Ovary (tissue), 9 donors: ENCODE measurements around the gene C1S. TPM values are rescaled to one million over a fixed set of nuclear protein-coding genes. Genes with fewer than 3 reads are reported as not detected.
A peak's percentile ranks its signal among the peaks of the same experiment; 100 is the strongest.

ENCODE experiments used
- DNase-seq, 5 donors: peaks; one replicate each; pipeline ENCODE4 v3.0.0-alpha.2; 2019 to 2020
- H3K27ac ChIP-seq, 2 donors: fragments of 200-600 bp; one replicate each; pipeline versions ENCODE4 v1.5.1 to v1.8.0; 2019 to 2022
- H3K27me3 ChIP-seq: fragments of 200-600 bp; one replicate; pipeline ENCODE4 v1.8.0; 2022
- H3K36me3 ChIP-seq: fragments of 200-600 bp; sonication (generic); one replicate; pipeline ENCODE4 v1.5.1; 2019
- H3K4me1 ChIP-seq: one replicate; pipeline ENCODE4 v1.8.1; 2013; ENCODE audit warnings: mild to moderate bottlenecking, moderate library complexity; ENCODE audit not compliant: insufficient read depth
- H3K4me3 ChIP-seq: fragments of 200-600 bp; sonication (generic); one replicate; pipeline ENCODE4 v1.5.1; 2017
- H3K9me3 ChIP-seq, 2 donors: fragments of 200-600 bp in 1 of 2; sonication (generic) in 1 of 2; one replicate each; pipeline versions ENCODE4 v1.5.1 to v1.8.1; 2013 to 2019; ENCODE audit warnings: mild to moderate bottlenecking in 1 of 2, moderate library complexity in 1 of 2
- EP300 ChIP-seq: sonication (generic); formaldehyde crosslinking; IDR thresholded peaks from one replicate; pipeline ENCODE4 v1.6.1; 2017; ENCODE audit warnings: antibody characterized with exemption
- POLR2A ChIP-seq: fragments of 450-650 bp; IDR thresholded peaks from one replicate; pipeline ENCODE4 v1.6.1; 2017; ENCODE audit warnings: antibody characterized with exemption, mild to moderate bottlenecking, moderate library complexity
- WGBS, 3 donors: extraction: QIAGEN DNeasy Blood & Tissue Kit in 1 of 3; methylation state at CpG; one replicate each; pipeline versions ENCODE4 v1.1.5 to v1.1.7; 2013 to 2017; 5-methylcytosine and 5-hydroxymethylcytosine counted together
- intact Hi-C, 4 donors: fragments of 100-400 bp; cut with DNase I; formaldehyde crosslinking; loops; one replicate each; pipeline versions ENCODE4 v1.11.0 to v1.15.1; 2022 to 2023
- polyA plus RNA-seq, 2 donors: library from polyadenylated mRNA; stranded (reverse); fragments of 200-250 nt in 1 of 2; fragments of 350-450 nt in 1 of 2; fragmentation: Illumina TruSeq in 1 of 2; extraction: RNeasy Lipid Tissue Mini Kit (QIAGEN cat#74804) in 1 of 2; gene quantifications; one replicate each; pipeline ENCODE4 v1.2.3, GENCODE V29; 2013 to 2014
- total RNA-seq, 7 donors: library from RNA; depleted of rRNA in 2 of 7; stranded (reverse); fragments of >200 nt in 2 of 7; fragmentation: NEBNext Ultra II Directional in 3 of 7; extraction: Animal tissue kit (Norgen Biotek cat#: 25700) in 3 of 7; gene quantifications; one replicate each; pipeline versions ENCODE4 v1.1.0 to v1.2.4, GENCODE V29; 2016 to 2023
- TF ChIP-seq, protein P1 (sequence below), 3 donors: fragments of 450-650 bp in 2 of 3; fragments of 200-600 bp in 1 of 3; IDR thresholded peaks; one replicate each; pipeline versions ENCODE4 v1.5.1 to v1.8.0; 2016 to 2022; ENCODE audit warnings: antibody characterized with exemption in 3 of 3, mild to moderate bottlenecking in 1 of 3
- donor health status: DM: no; HTN: no; CAD: no; lungs with moderate emphysema.
- donor health status: DM: no; HTN: no; CAD: no.
- donor health status: Bipolar disorder and iron deficiency.
- donor health status: DM: yes; HTN: yes; CAD: no.
- donor health status: DM: no; HTN: no; CAD: no.
- donor health status: DM: yes; HTN: yes; CAD: no.

Gene C1S
- total and polyA plus RNA-seq, 9 donors: 499 to 1,495 (median 952) TPM

- TF ChIP-seq POLR2A: no peak
- TF ChIP-seq, protein P1, sequence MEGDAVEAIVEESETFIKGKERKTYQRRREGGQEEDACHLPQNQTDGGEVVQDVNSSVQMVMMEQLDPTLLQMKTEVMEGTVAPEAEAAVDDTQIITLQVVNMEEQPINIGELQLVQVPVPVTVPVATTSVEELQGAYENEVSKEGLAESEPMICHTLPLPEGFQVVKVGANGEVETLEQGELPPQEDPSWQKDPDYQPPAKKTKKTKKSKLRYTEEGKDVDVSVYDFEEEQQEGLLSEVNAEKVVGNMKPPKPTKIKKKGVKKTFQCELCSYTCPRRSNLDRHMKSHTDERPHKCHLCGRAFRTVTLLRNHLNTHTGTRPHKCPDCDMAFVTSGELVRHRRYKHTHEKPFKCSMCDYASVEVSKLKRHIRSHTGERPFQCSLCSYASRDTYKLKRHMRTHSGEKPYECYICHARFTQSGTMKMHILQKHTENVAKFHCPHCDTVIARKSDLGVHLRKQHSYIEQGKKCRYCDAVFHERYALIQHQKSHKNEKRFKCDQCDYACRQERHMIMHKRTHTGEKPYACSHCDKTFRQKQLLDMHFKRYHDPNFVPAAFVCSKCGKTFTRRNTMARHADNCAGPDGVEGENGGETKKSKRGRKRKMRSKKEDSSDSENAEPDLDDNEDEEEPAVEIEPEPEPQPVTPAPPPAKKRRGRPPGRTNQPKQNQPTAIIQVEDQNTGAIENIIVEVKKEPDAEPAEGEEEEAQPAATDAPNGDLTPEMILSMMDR (IDR thresholded peaks at IDR 0.05): no peak
- TF ChIP-seq EP300: no peak
- WGBS, 3 donors: 92 to 95% (median 92%) methylated on average over 9 of the region's 9 CpGs
- intact Hi-C loops: no loop called here
- Histone ChIP-seq H3K9me3 (no peaks in the 10 kb centered on the region), H3K27me3 (no peaks in the 10 kb centered on the region), H3K27ac (peak overlapping the region in 1 of 2 donors; percentile 89), H3K36me3 (no peaks in the 10 kb centered on the region), H3K4me3 (no peak overlapping the region), H3K4me1 (peaks cover 8% of the 10 kb centered on the region)
- no peak for DNase-seq
Measured at GRCh38 chr12:7058850-7059395, 1.6 kb upstream of the C1S start.

GRCh38 chr12:7059780-7060179 lies 738 bp upstream of the C1S start:
- WGBS, 3 donors: 86 to 92% (median 88%) methylated on average over 4 of the region's 4 CpGs
- DNase-seq: no peak
- Histone ChIP-seq H3K4me1 (peaks cover 8% of the 10 kb centered on the region), H3K27ac (peak overlapping the region; percentile 24 to 89), H3K27me3 (no peaks in the 10 kb centered on the region), H3K36me3 (no peaks in the 10 kb centered on the region), H3K9me3 (no peaks in the 10 kb centered on the region), H3K4me3 (no peak overlapping the region)
- TF ChIP-seq POLR2A (no peak), EP300 (no peak)
- TF ChIP-seq, protein P1 (IDR thresholded peaks at IDR 0.05): no peak
- intact Hi-C loops: loop anchor here (1.0 to 5.0 kb wide), 5 partner anchors 31 to 51 kb away; partner anchors contain the start of genes C1RL (in 3 of the 4) and C1R (in 1 of the 4)

DNA sequence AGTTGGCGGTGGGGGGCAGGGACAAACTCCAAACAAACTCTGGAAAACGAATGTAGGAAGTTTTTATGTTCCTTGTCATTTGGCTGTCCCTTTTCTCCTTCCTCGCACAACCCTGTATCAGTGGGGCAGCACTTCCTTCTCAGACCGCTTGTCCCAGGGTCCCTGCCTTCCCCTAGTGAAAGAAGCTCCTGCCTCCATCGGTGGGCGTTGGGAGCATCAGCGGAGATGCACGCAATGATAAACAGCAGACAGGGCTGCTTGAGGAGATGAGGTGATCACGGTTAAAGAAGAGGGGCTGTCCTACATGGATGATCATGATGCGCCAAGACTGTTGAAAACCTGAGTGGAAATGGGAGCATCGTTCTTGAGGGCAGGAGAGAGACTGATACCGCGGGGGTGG lies 620 bp downstream of the C1S start:
- Histone ChIP-seq H3K4me1 (peaks cover 8% of the 10 kb centered on the region), H3K4me3 (peak overlapping the region; percentile 48), H3K27me3 (no peaks in the 10 kb centered on the region), H3K9me3 (no peaks in the 10 kb centered on the region), H3K27ac (peak overlapping the region; percentile 66 to 89), H3K36me3 (no peaks in the 10 kb centered on the region)
- DNase-seq: peak in 3 of 5 donors; percentile 43 to 50 (median 50)
- 13 to 27% (median 15%) methylated on average over 13 of the region's 13 CpGs for WGBS, 3 donors
- TF ChIP-seq, protein P1 (IDR thresholded peaks at IDR 0.05): no peak
- TF ChIP-seq EP300: no peak
- TF ChIP-seq POLR2A: no peak
- intact Hi-C loops: loop anchor here (2.0 to 5.0 kb wide), 4 partner anchors 30 to 50 kb away; partner anchors contain the start of genes C1RL (in 2 of the 4) and C1R (in 1 of the 4)

DNA sequence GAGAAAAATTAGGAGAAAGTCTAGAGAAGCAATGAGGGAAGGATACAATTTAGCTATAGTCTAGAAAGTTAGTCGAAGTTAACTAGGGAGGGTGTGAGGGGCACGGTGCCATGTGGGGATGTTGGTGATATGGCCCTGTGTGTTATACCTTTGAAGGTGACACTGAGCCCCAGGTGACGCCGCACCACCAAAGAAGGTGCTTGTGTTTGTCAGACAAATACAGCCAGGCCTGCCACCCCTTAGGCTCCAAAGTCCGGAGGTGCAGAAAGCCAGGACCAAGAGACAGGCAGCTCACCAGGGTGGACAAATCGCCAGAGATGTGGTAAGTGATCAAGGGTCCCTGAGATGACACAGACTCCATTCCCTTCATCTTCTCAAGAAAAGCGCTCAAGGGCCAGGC lies 1.1 kb downstream of the C1S start:
- TF ChIP-seq EP300: no peak
- TF ChIP-seq POLR2A: no peak
- TF ChIP-seq, protein P1 (IDR thresholded peaks at IDR 0.05): no peak
- no peaks in the 10 kb centered on the region for H3K27me3 ChIP-seq
- intact Hi-C loops: loop anchor here (2.0 to 5.0 kb wide), 4 partner anchors 29 to 49 kb away; partner anchors contain the start of genes C1RL (in 2 of the 4) and C1R (in 1 of the 4)
- H3K4me1 ChIP-seq: peaks cover 8% of the 10 kb centered on the region
- 70 to 82% (median 74%) methylated on average over 7 of the region's 7 CpGs for WGBS, 3 donors
- peak in 4 of 5 donors; percentile 42 to 54 (median 48) for DNase-seq
- peak overlapping the region; percentile 48 for H3K4me3 ChIP-seq
- H3K27ac ChIP-seq: peak overlapping the region; percentile 58 to 89
- no peaks in the 10 kb centered on the region for H3K9me3 ChIP-seq
- H3K36me3 ChIP-seq: no peaks in the 10 kb centered on the region
